Adrenal gland (tissue), 5 donors: ENCODE results near the gene SLC4A5.

Experiments used
- POLR2A ChIP-seq, 2 donors: fragments of 450-650 bp; IDR thresholded peaks; one replicate each; pipeline ENCODE4 v1.6.1; 2017; ENCODE audit warnings: antibody characterized with exemption in 2 of 2, mild to moderate bottlenecking in 2 of 2, moderate library complexity in 1 of 2
- TF ChIP-seq, protein P1 (sequence below), 6 experiments: fragments of 450-650 bp in 4 of 6; fragments of 200-600 bp in 2 of 6; sonication (generic) in 1 of 6; IDR thresholded peaks; 1 replicate in 5 of 6; 2 replicates in 1 of 6; pipeline versions ENCODE4 v1.5.1 to v1.8.0; 2016 to 2021; ENCODE audit warnings: antibody characterized with exemption in 6 of 6, mild to moderate bottlenecking in 2 of 6, moderate library complexity in 1 of 6
- donor health status: DM: no; HTN: no; CAD: no.

DNA sequence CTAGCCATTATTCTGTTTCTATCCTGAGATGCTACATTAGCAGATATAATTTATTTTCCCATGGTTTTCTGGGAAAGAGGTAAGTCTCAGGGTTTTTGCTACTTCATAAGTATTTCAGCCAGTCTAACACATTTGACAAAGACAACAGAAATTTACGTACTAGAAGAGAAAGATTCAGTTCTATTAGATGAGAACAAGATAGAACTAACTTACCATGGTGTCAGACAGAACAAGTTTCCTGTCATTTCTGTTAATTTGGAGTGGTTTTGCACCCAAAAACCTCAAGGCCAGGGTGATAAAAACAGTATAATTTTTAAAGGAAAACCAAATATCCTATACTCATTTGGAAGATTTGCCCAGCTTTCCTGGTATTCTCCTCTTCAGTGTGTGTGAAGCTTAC is 15.6 kb downstream of the SLC4A5 start:
- TF ChIP-seq POLR2A (IDR thresholded peaks at IDR 0.05) = no peak
- TF ChIP-seq, protein P1, sequence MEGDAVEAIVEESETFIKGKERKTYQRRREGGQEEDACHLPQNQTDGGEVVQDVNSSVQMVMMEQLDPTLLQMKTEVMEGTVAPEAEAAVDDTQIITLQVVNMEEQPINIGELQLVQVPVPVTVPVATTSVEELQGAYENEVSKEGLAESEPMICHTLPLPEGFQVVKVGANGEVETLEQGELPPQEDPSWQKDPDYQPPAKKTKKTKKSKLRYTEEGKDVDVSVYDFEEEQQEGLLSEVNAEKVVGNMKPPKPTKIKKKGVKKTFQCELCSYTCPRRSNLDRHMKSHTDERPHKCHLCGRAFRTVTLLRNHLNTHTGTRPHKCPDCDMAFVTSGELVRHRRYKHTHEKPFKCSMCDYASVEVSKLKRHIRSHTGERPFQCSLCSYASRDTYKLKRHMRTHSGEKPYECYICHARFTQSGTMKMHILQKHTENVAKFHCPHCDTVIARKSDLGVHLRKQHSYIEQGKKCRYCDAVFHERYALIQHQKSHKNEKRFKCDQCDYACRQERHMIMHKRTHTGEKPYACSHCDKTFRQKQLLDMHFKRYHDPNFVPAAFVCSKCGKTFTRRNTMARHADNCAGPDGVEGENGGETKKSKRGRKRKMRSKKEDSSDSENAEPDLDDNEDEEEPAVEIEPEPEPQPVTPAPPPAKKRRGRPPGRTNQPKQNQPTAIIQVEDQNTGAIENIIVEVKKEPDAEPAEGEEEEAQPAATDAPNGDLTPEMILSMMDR (IDR thresholded peaks at IDR 0.05) = no peak
